Naive thymus-derived CD4-positive, alpha-beta T cell (primary cell): ENCODE data around the gene FUT9. TPM values are rescaled to one million over a fixed set of nuclear protein-coding genes. Genes with fewer than 3 reads are reported as not detected.

Experiments used
- ATAC-seq: fragments of 150-1000 bp; cut with Tn5 transposase; 2 replicates; pipeline ENCODE4 v1.10.0; 2021; ENCODE audit warnings: mild to moderate bottlenecking, moderate library complexity
- CTCF ChIA-PET: fragments of 350-600 bp; sonication (Branson Sonifier 250); formaldehyde crosslinking; loops from one replicate; lab custom pipeline; 2021; ENCODE audit warnings: antibody characterized with exemption; lab: Charles Lee
- POLR2A ChIA-PET: fragments of 350-600 bp; sonication (Branson Sonifier 250); formaldehyde crosslinking; loops from one replicate; lab custom pipeline; 2021; ENCODE audit warnings: antibody characterized with exemption, inconsistent platforms; lab: Charles Lee
- DNase-seq, 9 donors: peaks; one replicate each; pipeline versions ENCODE4 v3.0.0 to v3.0.0-alpha.2; 2020 to 2022; ENCODE audit warnings: mixed read lengths in 1 of 9
- H3K27ac ChIP-seq: one replicate; pipeline ENCODE4 v1.7.0; 2013; ENCODE audit warnings: mild to moderate bottlenecking, low read depth, low read length, moderate library complexity
- H3K27me3 ChIP-seq, 2 donors: one replicate each; pipeline ENCODE4 v1.7.0; 2013; ENCODE audit warnings: low read length in 2 of 2, mild to moderate bottlenecking in 2 of 2, moderate library complexity in 2 of 2; ENCODE audit not compliant: control insufficient read depth in 2 of 2, insufficient read depth in 2 of 2
- H3K36me3 ChIP-seq, 3 experiments: 1 replicate in 2 of 3; 2 replicates in 1 of 3; pipeline ENCODE4 v1.7.0; 2013; ENCODE audit warnings: low read length in 3 of 3, mild to moderate bottlenecking in 3 of 3, moderate library complexity in 1 of 3; ENCODE audit not compliant: insufficient read depth in 3 of 3, control insufficient read depth in 2 of 3
- H3K4me1 ChIP-seq, 2 donors: one replicate each; pipeline ENCODE4 v1.7.0; 2013; ENCODE audit warnings: low read length in 2 of 2, mild to moderate bottlenecking in 2 of 2, moderate library complexity in 1 of 2; ENCODE audit not compliant: control insufficient read depth in 2 of 2, insufficient read depth in 2 of 2
- H3K4me3 ChIP-seq: 2 replicates; pipeline ENCODE4 v1.7.0; 2013; ENCODE audit warnings: mild to moderate bottlenecking, low read length
- H3K9me3 ChIP-seq, 3 experiments: 1 replicate in 2 of 3; 2 replicates in 1 of 3; pipeline ENCODE4 v1.7.0; 2013; ENCODE audit warnings: low read length in 3 of 3; ENCODE audit not compliant: control insufficient read depth in 2 of 3
- H3K27ac Mint-ChIP-seq, 9 donors: one replicate each; pipeline ENCODE4 v1.8.0; 2020 to 2022; ENCODE audit warnings: mixed read lengths in 9 of 9, mild to moderate bottlenecking in 8 of 9, moderate library complexity in 5 of 9, inconsistent platforms in 2 of 9
- H3K27me3 Mint-ChIP-seq, 5 donors: one replicate each; pipeline ENCODE4 v1.8.0; 2021 to 2022; ENCODE audit warnings: mixed read lengths in 5 of 5, mild to moderate bottlenecking in 1 of 5
- H3K36me3 Mint-ChIP-seq, 5 donors: one replicate each; pipeline ENCODE4 v1.8.0; 2020 to 2022; ENCODE audit warnings: mixed read lengths in 5 of 5, mild to moderate bottlenecking in 3 of 5, inconsistent platforms in 1 of 5
- H3K4me1 Mint-ChIP-seq, 7 donors: one replicate each; pipeline ENCODE4 v1.8.0; 2020 to 2022; ENCODE audit warnings: mixed read lengths in 7 of 7, mild to moderate bottlenecking in 3 of 7, inconsistent platforms in 1 of 7
- H3K4me3 Mint-ChIP-seq, 10 donors: one replicate each; pipeline ENCODE4 v1.8.0; 2020 to 2022; ENCODE audit warnings: mild to moderate bottlenecking in 10 of 10, mixed read lengths in 10 of 10, moderate library complexity in 6 of 10, inconsistent platforms in 2 of 10
- H3K9me3 Mint-ChIP-seq, 11 donors: one replicate each; pipeline ENCODE4 v1.8.0; 2020 to 2022; ENCODE audit warnings: mixed read lengths in 11 of 11, mild to moderate bottlenecking in 4 of 11, inconsistent platforms in 1 of 11, moderate library complexity in 1 of 11
- intact Hi-C, 2 donors: fragments of 100-400 bp; cut with micrococcal nuclease; formaldehyde crosslinking; loops; one replicate each; pipeline ENCODE4 v1.15.1; 2023
- polyA plus RNA-seq, 2 donors: library from polyadenylated mRNA; unstranded; fragments of 300-500 nt; fragmentation: Illumina TruSeq; gene quantifications; one replicate each; pipeline ENCODE4 v1.2.3, GENCODE V29; 2021
- total RNA-seq, 6 experiments: library from RNA in 5 of 6; stranded (reverse) in 5 of 6; gene quantifications; 1 replicate in 5 of 6; 2 replicates in 1 of 6; pipeline ENCODE4 v1.2.3 and lab custom pipeline; 2021 to 2026

Gene FUT9
- total and polyA plus RNA-seq, 7 experiments from 2014 or later = not detected

DNA sequence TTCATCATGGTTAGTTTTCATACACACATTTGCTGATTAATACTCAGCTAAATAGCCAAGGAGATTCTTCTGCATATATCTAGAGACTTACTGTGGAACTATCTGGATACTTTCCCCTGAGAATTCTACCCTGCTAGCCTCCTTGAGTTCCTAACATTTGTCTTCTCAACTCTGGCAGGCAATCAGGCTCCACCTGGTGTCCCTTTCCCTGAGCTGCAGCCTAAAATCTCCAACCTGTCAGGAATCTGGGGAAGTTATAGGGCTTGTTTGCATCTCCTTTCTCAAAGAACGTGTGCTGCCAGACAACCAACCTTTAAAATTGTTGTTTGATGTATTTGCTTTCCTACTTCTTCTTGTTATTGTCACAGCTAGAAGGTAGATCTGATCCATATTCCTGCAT is 73.4 kb downstream of the FUT9 start:
- Histone ChIP-seq H3K27me3 (no peaks in the 10 kb centered on the region), H3K4me3 (no peak overlapping the region), H3K4me1 (no peaks in the 10 kb centered on the region), H3K27ac (no peak overlapping the region), H3K36me3 (no peaks in the 10 kb centered on the region), H3K9me3 (no peaks in the 10 kb centered on the region)
- ChIA-PET POLR2A (no interaction called here), CTCF (no interaction called here)
- Mint-ChIP-seq H3K27me3 (peaks cover 0 to 4% (median 0%) of the 10 kb centered on the region in 5 donors), H3K4me3 (no peak overlapping the region), H3K9me3 (peaks cover 0 to 8% (median 1%) of the 10 kb centered on the region in 11 donors), H3K36me3 (no peaks in the 10 kb centered on the region), H3K4me1 (no peaks in the 10 kb centered on the region), H3K27ac (no peak overlapping the region)
- ATAC-seq (no peak), DNase-seq (no peak)
- intact Hi-C loops = no loop called here

DNA sequence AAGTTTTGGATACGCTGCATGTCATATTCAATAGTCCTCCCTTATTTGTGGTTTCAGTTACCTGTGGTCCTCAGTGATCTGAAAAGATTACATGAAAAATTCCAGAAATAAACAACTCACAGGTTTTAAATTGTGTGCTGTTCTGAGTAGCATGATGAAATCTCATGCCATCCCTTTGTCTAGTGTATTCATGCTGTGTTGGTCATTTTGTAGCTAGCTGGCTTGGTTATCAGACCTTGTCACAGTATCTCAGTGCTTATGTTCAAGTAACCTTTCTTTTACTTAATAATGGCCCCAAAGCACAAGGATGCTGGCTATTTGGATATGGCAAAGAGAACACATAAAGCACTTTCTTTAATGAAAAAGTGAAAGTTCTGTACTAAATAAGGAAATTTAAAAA is 78.3 kb downstream of the FUT9 start:
- no peaks in the 10 kb centered on the region for H3K36me3 ChIP-seq
- H3K4me1 Mint-ChIP-seq = no peaks in the 10 kb centered on the region
- intact Hi-C loops = no loop called here
- DNase-seq = no peak
- peaks cover 0 to 5% (median 0%) of the 10 kb centered on the region in 11 donors for H3K9me3 Mint-ChIP-seq
- no peak for ATAC-seq
- H3K4me3 ChIP-seq = no peak overlapping the region
- ChIA-PET POLR2A (no interaction called here), CTCF (no interaction called here)
- H3K27me3 ChIP-seq = no peaks in the 10 kb centered on the region
- H3K4me1 ChIP-seq = no peaks in the 10 kb centered on the region
- H3K27ac Mint-ChIP-seq = no peak overlapping the region
- H3K27me3 Mint-ChIP-seq = peaks cover 0 to 4% (median 0%) of the 10 kb centered on the region in 5 donors
- no peak overlapping the region for H3K4me3 Mint-ChIP-seq
- H3K36me3 Mint-ChIP-seq = no peaks in the 10 kb centered on the region
- H3K9me3 ChIP-seq = no peaks in the 10 kb centered on the region
- no peak overlapping the region for H3K27ac ChIP-seq

DNA sequence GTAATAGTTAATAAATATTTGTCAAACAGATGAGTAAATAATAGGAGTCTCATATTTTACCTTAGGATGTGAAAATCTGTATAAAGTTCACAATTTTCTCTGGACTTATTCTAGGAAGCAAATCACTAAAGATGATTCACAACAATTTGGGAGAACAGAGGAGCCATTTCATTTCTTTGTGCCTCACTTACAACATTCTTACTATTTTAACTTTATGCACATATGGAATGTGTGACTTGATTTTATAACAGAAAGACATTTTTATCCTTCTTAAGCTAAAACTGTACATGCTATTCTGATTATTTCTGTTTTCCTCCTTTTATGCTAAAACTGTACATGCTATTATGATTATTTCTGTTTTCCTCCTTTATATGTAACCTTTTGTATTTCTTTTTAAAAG is 83.3 kb downstream of the FUT9 start:
- H3K9me3 ChIP-seq = no peaks in the 10 kb centered on the region
- POLR2A ChIA-PET = no interaction called here
- no peaks in the 10 kb centered on the region for H3K36me3 ChIP-seq
- intact Hi-C loops = no loop called here
- Mint-ChIP-seq H3K4me3 (no peak overlapping the region), H3K27ac (no peak overlapping the region), H3K27me3 (no peaks in the 10 kb centered on the region), H3K36me3 (no peaks in the 10 kb centered on the region), H3K9me3 (peaks cover 0 to 5% (median 0%) of the 10 kb centered on the region in 11 donors), H3K4me1 (no peaks in the 10 kb centered on the region)
- CTCF ChIA-PET = no interaction called here
- ATAC-seq = no peak
- H3K27me3 ChIP-seq = no peaks in the 10 kb centered on the region
- no peak overlapping the region for H3K4me3 ChIP-seq
- no peaks in the 10 kb centered on the region for H3K4me1 ChIP-seq
- no peak overlapping the region for H3K27ac ChIP-seq
- DNase-seq = no peak

DNA sequence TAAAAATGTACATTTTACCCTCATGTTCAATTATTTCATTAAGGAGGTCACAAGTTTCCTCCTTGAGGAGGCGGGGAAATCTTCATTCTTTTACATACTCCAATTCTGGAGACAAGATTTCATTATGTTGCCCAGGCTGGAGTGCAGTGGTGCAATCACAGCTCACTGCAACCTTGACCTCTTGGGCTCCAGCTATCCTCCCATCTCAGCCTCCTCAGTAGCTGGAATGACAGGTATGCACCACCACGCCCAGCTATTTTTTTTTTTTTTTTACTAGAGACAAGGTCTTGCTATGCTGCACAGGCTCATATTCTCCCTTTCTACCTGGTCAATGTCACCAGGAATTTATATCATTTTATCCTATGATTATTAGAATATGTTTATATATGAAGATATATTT is 85.8 kb downstream of the FUT9 start:
- Mint-ChIP-seq H3K4me3 (no peak overlapping the region), H3K27ac (no peak overlapping the region), H3K9me3 (peaks cover 0 to 5% (median 0%) of the 10 kb centered on the region in 11 donors), H3K4me1 (no peaks in the 10 kb centered on the region), H3K27me3 (no peaks in the 10 kb centered on the region), H3K36me3 (no peaks in the 10 kb centered on the region)
- Histone ChIP-seq H3K4me1 (no peaks in the 10 kb centered on the region), H3K4me3 (no peak overlapping the region), H3K27ac (no peak overlapping the region), H3K9me3 (no peaks in the 10 kb centered on the region), H3K36me3 (no peaks in the 10 kb centered on the region), H3K27me3 (no peaks in the 10 kb centered on the region)
- ATAC-seq = no peak
- CTCF ChIA-PET = no interaction called here
- intact Hi-C loops = no loop called here
- POLR2A ChIA-PET = no interaction called here
- no peak for DNase-seq

DNA sequence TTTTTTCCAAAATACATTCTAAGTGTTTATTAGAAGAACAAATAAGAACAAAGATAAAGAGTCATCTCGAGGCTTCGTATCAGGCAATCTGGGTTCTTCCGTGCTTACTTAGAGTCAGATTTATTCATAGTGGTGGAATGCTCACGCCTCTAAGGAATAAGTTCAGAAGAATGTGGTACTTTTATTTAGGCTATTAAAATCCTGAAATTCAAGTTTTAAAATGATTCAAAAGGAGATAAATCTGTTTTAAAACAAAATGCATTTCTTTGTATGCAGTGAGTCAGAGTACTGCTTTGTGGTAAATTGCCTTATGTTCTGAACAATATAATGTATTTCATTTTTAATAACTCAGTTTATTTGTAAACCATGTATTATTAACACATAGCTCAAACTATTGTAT is 89.1 kb downstream of the FUT9 start:
- intact Hi-C loops = no loop called here

DNA sequence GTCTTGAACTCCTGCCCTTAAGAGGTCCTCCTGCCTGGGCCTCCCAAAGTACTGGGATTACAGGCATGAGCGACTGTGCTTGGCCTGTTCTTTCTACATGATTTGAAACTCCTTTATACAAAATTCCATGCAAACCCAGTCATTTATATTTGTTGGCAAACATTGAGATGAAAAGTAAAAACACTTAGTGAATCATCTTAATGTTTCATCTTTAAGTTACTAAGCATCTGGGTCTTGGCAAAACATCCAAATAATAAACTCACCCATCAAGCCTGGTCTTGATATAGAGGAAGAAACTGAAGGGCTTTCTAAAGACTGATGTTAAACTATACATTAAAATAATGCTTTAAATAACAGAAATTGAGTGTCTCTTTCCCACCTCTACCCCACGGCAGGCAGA is 95.1 kb downstream of the FUT9 start:
- Mint-ChIP-seq H3K36me3 (no peaks in the 10 kb centered on the region), H3K4me3 (no peak overlapping the region)

More for the DNA sequence above, 89.1 kb downstream of the FUT9 start:
- no peak for DNase-seq
- H3K27me3 ChIP-seq = no peaks in the 10 kb centered on the region
- H3K9me3 ChIP-seq = no peaks in the 10 kb centered on the region
- H3K4me1 ChIP-seq = no peaks in the 10 kb centered on the region
- CTCF ChIA-PET = no interaction called here
- Mint-ChIP-seq H3K4me1 (no peaks in the 10 kb centered on the region), H3K27ac (no peak overlapping the region), H3K9me3 (peaks cover 0 to 6% (median 0%) of the 10 kb centered on the region in 11 donors), H3K27me3 (no peaks in the 10 kb centered on the region), H3K4me3 (no peak overlapping the region), H3K36me3 (no peaks in the 10 kb centered on the region)
- no peaks in the 10 kb centered on the region for H3K36me3 ChIP-seq
- no peak overlapping the region for H3K4me3 ChIP-seq
- no peak overlapping the region for H3K27ac ChIP-seq
- POLR2A ChIA-PET = interaction anchor here (0.7 kb wide), 1 partner anchor 18 kb away, joined by 3 read pairs; no protein-coding TSS in a partner anchor
- no peak for ATAC-seq

DNA sequence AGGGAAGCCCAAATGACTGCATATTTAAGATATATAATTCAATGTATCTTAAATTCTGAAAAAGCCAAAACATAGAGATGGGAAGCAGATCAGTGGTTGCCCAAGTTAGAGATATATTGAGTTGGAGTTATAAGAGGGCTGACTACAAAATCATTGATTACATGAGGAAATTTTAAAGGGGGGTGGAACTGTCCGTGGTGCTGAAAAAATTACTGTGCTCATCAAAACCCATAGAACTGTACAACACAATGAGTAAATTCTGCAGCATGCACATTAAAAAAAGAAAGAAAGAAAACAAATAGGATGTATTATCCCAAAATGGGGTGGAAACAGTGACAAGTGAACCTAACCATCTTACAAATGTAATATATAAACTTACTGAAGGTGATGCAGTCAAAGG is 100.9 kb downstream of the FUT9 start:
- H3K9me3 Mint-ChIP-seq = peaks cover 0 to 12% (median 0%) of the 10 kb centered on the region in 11 donors
- CTCF ChIA-PET = no interaction called here
- H3K27me3 Mint-ChIP-seq = no peaks in the 10 kb centered on the region
- intact Hi-C loops = no loop called here
- no peak for DNase-seq
- no peaks in the 10 kb centered on the region for H3K27me3 ChIP-seq
- H3K4me3 Mint-ChIP-seq = no peak overlapping the region
- no peak for ATAC-seq
- no peaks in the 10 kb centered on the region for H3K36me3 Mint-ChIP-seq
- H3K27ac ChIP-seq = no peak overlapping the region
- no peaks in the 10 kb centered on the region for H3K36me3 ChIP-seq
- H3K4me1 Mint-ChIP-seq = no peaks in the 10 kb centered on the region
- H3K27ac Mint-ChIP-seq = no peak overlapping the region
- POLR2A ChIA-PET = no interaction called here
- H3K4me3 ChIP-seq = no peak overlapping the region
- H3K4me1 ChIP-seq = no peaks in the 10 kb centered on the region
- no peaks in the 10 kb centered on the region for H3K9me3 ChIP-seq

More for the DNA sequence above, 95.1 kb downstream of the FUT9 start:
- ChIA-PET CTCF (no interaction called here), POLR2A (no interaction called here)
- H3K27me3 ChIP-seq = no peaks in the 10 kb centered on the region
- H3K27me3 Mint-ChIP-seq = no peaks in the 10 kb centered on the region
- H3K27ac ChIP-seq = no peak overlapping the region
- no peaks in the 10 kb centered on the region for H3K36me3 ChIP-seq
- H3K4me1 ChIP-seq = no peaks in the 10 kb centered on the region
- ATAC-seq = no peak
- no peak overlapping the region for H3K4me3 ChIP-seq
- intact Hi-C loops = no loop called here
- no peak overlapping the region for H3K27ac Mint-ChIP-seq
- DNase-seq = no peak
- no peaks in the 10 kb centered on the region for H3K4me1 Mint-ChIP-seq
- no peaks in the 10 kb centered on the region for H3K9me3 ChIP-seq
- H3K9me3 Mint-ChIP-seq = peaks cover 0 to 9% (median 0%) of the 10 kb centered on the region in 11 donors
